ENCODE data around the gene SF1. TPM values are rescaled to one million over a fixed set of nuclear protein-coding genes. Genes with fewer than 3 reads are reported as not detected.

The SF1 gene
- total RNA-seq, 1 donor from 2014 or later, result 140 TPM

GRCh38 chr11:64778223-64778472, 194 bp downstream of the SF1 start:
- Histone ChIP-seq H3K4me3 (peak overlapping the region; percentile 98), H3K79me2 (ENCODE audit: low read depth) (peaks cover 54% of the 10 kb centered on the region), H2AFZ (replicated peaks) (no peak overlapping the region), H3K4me1 (peaks cover 28% of the 10 kb centered on the region), H3K9me3 (ENCODE audit: low read depth) (no peaks in the 10 kb centered on the region), H3K27ac (peak overlapping the region; percentile 99), H3F3A (ENCODE audit: low read depth) (peaks cover 62% of the 10 kb centered on the region), H3K36me3 (peaks cover 37% of the 10 kb centered on the region), H3K27me3 (no peaks in the 10 kb centered on the region), H3K9ac (peak overlapping the region; percentile 98), H3K4me2 (peak overlapping the region; percentile 79), H4K20me1 (ENCODE audit: low read depth) (peaks cover 44% of the 10 kb centered on the region)
- Mint-ChIP-seq H3K4me3 (peak overlapping the region; percentile 91), H3K4me1 (peaks cover 35% of the 10 kb centered on the region), H3K36me3 (peaks cover 37% of the 10 kb centered on the region), H3K27ac (no peak overlapping the region), H3K27me3 (ENCODE audit: insufficient read depth, low read depth) (peaks cover 12% of the 10 kb centered on the region), H3K9me3 (no peaks in the 10 kb centered on the region)
- no peak for DNase-seq (ENCODE audit: low spot score)
- TF ChIP-seq EZH2phosphoT487 (IDR thresholded peaks at IDR 0.05), result no peak
- TF ChIP-seq CTCF (IDR thresholded peaks at IDR 0.05), result no peak
- no peak for TF ChIP-seq EZH2 (IDR thresholded peaks at IDR 0.05)

- H3K79me2 ChIP-seq (ENCODE audit: low read depth), result peaks cover 59% of the 10 kb centered on the region
- H3K4me3 ChIP-seq, result peak overlapping the region; percentile 98
- H3K4me1 ChIP-seq, result peaks cover 28% of the 10 kb centered on the region
- no peak overlapping the region for H2AFZ ChIP-seq (replicated peaks)
- Mint-ChIP-seq H3K36me3 (peaks cover 37% of the 10 kb centered on the region), H3K4me3 (peak overlapping the region; percentile 90), H3K9me3 (no peaks in the 10 kb centered on the region), H3K27ac (peak overlapping the region; percentile 81), H3K4me1 (peaks cover 35% of the 10 kb centered on the region), H3K27me3 (ENCODE audit: insufficient read depth, low read depth) (peaks cover 12% of the 10 kb centered on the region)
- H3F3A ChIP-seq (ENCODE audit: low read depth), result peaks cover 67% of the 10 kb centered on the region
- H4K20me1 ChIP-seq (ENCODE audit: low read depth), result peaks cover 49% of the 10 kb centered on the region
- H3K9ac ChIP-seq, result peak overlapping the region; percentile 98
- no peak for TF ChIP-seq CTCF (IDR thresholded peaks at IDR 0.05)
- TF ChIP-seq EZH2 (IDR thresholded peaks at IDR 0.05), result no peak
- no peak for TF ChIP-seq EZH2phosphoT487 (IDR thresholded peaks at IDR 0.05)
- H3K27ac ChIP-seq, result peak overlapping the region; percentile 99
- H3K36me3 ChIP-seq, result peaks cover 42% of the 10 kb centered on the region
- H3K27me3 ChIP-seq, result no peaks in the 10 kb centered on the region
- DNase-seq (ENCODE audit: low spot score), result peak; percentile 94
- H3K4me2 ChIP-seq, result peak overlapping the region; percentile 100
- H3K9me3 ChIP-seq (ENCODE audit: low read depth), result no peaks in the 10 kb centered on the region
These were observed 706 bp downstream of the SF1 start for GRCh38 chr11:64777449-64778222.

GRCh38 chr11:64776875-64777274, 1.5 kb downstream of the SF1 start:
- Mint-ChIP-seq H3K27ac (peak overlapping the region; percentile 81), H3K4me1 (peaks cover 36% of the 10 kb centered on the region), H3K27me3 (ENCODE audit: insufficient read depth, low read depth) (peaks cover 12% of the 10 kb centered on the region), H3K9me3 (no peaks in the 10 kb centered on the region), H3K4me3 (peak overlapping the region; percentile 90), H3K36me3 (peaks cover 41% of the 10 kb centered on the region)
- Histone ChIP-seq H2AFZ (replicated peaks) (no peak overlapping the region), H3K9ac (peak overlapping the region; percentile 82), H3K4me1 (peaks cover 28% of the 10 kb centered on the region), H3K9me3 (ENCODE audit: low read depth) (no peaks in the 10 kb centered on the region), H4K20me1 (ENCODE audit: low read depth) (peaks cover 57% of the 10 kb centered on the region), H3F3A (ENCODE audit: low read depth) (peaks cover 74% of the 10 kb centered on the region), H3K4me3 (peak overlapping the region; percentile 98), H3K4me2 (peak overlapping the region; percentile 100), H3K36me3 (peaks cover 49% of the 10 kb centered on the region), H3K79me2 (ENCODE audit: low read depth) (peaks cover 66% of the 10 kb centered on the region), H3K27ac (no peak overlapping the region), H3K27me3 (no peaks in the 10 kb centered on the region)
- no peak for TF ChIP-seq EZH2phosphoT487 (IDR thresholded peaks at IDR 0.05)
- TF ChIP-seq EZH2 (IDR thresholded peaks at IDR 0.05), result no peak
- no peak for TF ChIP-seq CTCF (IDR thresholded peaks at IDR 0.05)
- DNase-seq (ENCODE audit: low spot score), result no peak

All from neural progenitor cell (in vitro differentiated cells).